K562 (cell line): ENCODE measurements around the gene ADGRG1. TPM values are rescaled to one million over a fixed set of nuclear protein-coding genes. Genes with fewer than 3 reads are reported as not detected.
A peak's percentile ranks its signal among the peaks of the same experiment; 100 is the strongest.

ENCODE experiments used
- ELF4 ChIP-seq: fragments of 450-650 bp; formaldehyde crosslinking; IDR thresholded peaks from 2 replicates; pipeline ENCODE4 v1.4.0; 2022; ENCODE audit warnings: missing genetic modification characterization
- ETV1 ChIP-seq: fragments of 450-650 bp; conservative IDR thresholded peaks from 2 replicates; pipeline ENCODE4 v1.6.1; 2016; ENCODE audit warnings: missing genetic modification characterization, control low read depth, low read depth, missing compliant biosample characterization
- MAX ChIP-seq: sonication (generic); formaldehyde crosslinking; IDR thresholded peaks from 2 replicates; pipeline ENCODE4 v1.9.0; 2022; ENCODE audit warnings: mild to moderate bottlenecking, missing genetic modification reagents
- MYNN ChIP-seq, 2 experiments: sonication (generic); formaldehyde crosslinking in 1 of 2; IDR thresholded peaks; 2 replicates each; pipeline versions ENCODE4 v1.5.0 to v1.6.1; 2016 to 2020; ENCODE audit warnings: antibody characterized with exemption in 1 of 2, missing genetic modification reagents in 1 of 2
- NKRF ChIP-seq: fragments of 450-650 bp; IDR thresholded peaks from 2 replicates; pipeline ENCODE4 v1.6.1; 2016; ENCODE audit warnings: borderline replicate concordance
- PHB ChIP-seq: fragments of 250-450 bp; sonication (Bioruptor Pico); IDR thresholded peaks from 2 replicates; pipeline ENCODE4 v1.5.0; 2021
- RHOXF2B ChIP-seq: fragments of 250-450 bp; sonication (Bioruptor Pico); conservative IDR thresholded peaks from 2 replicates; pipeline ENCODE4 v1.5.1; 2021
- ZNF354B ChIP-seq: fragments of 250-450 bp; sonication (Bioruptor Pico); IDR thresholded peaks from 2 replicates; pipeline ENCODE4 v1.4.0; 2020
- polyA plus RNA-seq, 8 experiments: library from polyadenylated mRNA; depleted of rRNA in 4 of 8; stranded (reverse) in 5 of 8; unstranded in 3 of 8; fragments of >200 nt; fragmentation: Nextera tagmentation in 2 of 8; fragmentation: Illumina TruSeq in 1 of 8; extraction: Ambion mirVana in 2 of 8; extraction: Trizol in 1 of 8; gene quantifications; 2 replicates each; pipeline versions ENCODE4 v1.2.1 to v1.2.3, GENCODE V29; 2011 to 2014; ENCODE audit warnings: inconsistent platforms in 1 of 8, missing spikeins in 1 of 8
- total RNA-seq, 7 experiments: library from RNA; depleted of rRNA in 6 of 7; stranded (reverse); fragments of >200 nt in 6 of 7; fragmentation: Illumina TruSeq in 2 of 7; extraction: Trizol in 2 of 7; gene quantifications; 2 replicates each; pipeline versions ENCODE4 v1.2.1 to v1.2.3, GENCODE V29; 2011 to 2021; ENCODE audit warnings: low replicate concordance in 1 of 7
- TF ChIP-seq, protein P1 (sequence below): sonication (generic); formaldehyde crosslinking; IDR thresholded peaks from 2 replicates; pipeline ENCODE4 v1.8.0; 2023; ENCODE audit warnings: mild to moderate bottlenecking, missing genetic modification reagents
- TF ChIP-seq, protein P2 (sequence below): fragments of 450-650 bp; formaldehyde crosslinking; IDR thresholded peaks from 2 replicates; pipeline ENCODE4 v1.4.0; 2022; ENCODE audit warnings: missing genetic modification characterization

ADGRG1 gene
- total and polyA plus RNA-seq, 9 of the 15 experiments (the other 6 are each of a cell fraction or from before 2014, with no cell fraction given) = 0.04 to 0.31 (median 0.16) TPM; not detected in 6

DNA sequence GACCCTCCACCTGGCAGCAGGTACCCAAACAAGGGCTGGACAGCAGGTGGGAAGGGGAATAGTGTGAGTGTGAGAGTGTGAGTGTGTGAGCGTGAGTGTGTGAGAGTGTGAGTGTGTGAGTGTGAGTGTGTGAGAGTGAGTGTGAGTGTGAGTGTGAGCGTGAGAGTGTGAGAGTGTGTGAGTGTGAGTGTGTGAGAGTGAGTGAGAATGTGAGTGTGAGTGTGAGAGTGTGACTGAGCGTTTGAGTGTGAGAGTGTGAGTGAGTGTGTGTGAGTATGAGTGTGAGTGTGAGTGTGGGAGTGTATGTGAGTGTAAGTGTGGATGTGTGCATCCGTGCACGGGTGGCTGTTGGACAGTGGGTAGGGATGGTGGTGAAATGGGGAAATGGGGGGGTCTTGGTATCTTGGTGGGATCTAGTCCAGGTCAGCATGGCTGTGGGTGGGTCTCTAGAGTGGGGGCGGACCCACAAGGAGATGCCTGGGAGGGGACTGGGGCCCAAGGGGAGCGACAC lies 408 bp downstream of the ADGRG1 start (continued):
- TF ChIP-seq ZNF354B (no peak), PHB (no peak), ETV1 (tag) (no peak), ELF4 (CRISPR knock-in tag) (peak; percentile 86; the same call in 1 of the 2 replicates), MYNN (IDR thresholded peaks at IDR 0.05) (peak; percentile 97), MYNN (CRISPR knock-in tag; IDR thresholded peaks at IDR 0.05) (no peak), MAX (peak; percentile 9), NKRF (0 out of 2 replicates have a peak, but pooled peaks have one; percentile 43), RHOXF2B (CRISPR knock-in tag) (no peak)
- TF ChIP-seq, protein P1, sequence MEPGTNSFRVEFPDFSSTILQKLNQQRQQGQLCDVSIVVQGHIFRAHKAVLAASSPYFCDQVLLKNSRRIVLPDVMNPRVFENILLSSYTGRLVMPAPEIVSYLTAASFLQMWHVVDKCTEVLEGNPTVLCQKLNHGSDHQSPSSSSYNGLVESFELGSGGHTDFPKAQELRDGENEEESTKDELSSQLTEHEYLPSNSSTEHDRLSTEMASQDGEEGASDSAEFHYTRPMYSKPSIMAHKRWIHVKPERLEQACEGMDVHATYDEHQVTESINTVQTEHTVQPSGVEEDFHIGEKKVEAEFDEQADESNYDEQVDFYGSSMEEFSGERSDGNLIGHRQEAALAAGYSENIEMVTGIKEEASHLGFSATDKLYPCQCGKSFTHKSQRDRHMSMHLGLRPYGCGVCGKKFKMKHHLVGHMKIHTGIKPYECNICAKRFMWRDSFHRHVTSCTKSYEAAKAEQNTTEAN (CRISPR knock-in tag) = peak; percentile 100
- TF ChIP-seq, protein P2, sequence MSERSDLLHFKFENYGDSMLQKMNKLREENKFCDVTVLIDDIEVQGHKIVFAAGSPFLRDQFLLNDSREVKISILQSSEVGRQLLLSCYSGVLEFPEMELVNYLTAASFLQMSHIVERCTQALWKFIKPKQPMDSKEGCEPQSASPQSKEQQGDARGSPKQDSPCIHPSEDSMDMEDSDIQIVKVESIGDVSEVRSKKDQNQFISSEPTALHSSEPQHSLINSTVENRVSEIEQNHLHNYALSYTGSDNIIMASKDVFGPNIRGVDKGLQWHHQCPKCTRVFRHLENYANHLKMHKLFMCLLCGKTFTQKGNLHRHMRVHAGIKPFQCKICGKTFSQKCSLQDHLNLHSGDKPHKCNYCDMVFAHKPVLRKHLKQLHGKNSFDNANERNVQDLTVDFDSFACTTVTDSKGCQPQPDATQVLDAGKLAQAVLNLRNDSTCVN = peak; percentile 95
